Panc1 (cell line): ENCODE results near the gene N4BP2L1.

Experiments
- POLR2AphosphoS5 ChIP-seq: IDR thresholded peaks from 2 replicates; pipeline ENCODE4 v1.6.1; 2012; ENCODE audit warnings: mild to moderate bottlenecking, low read depth, low read length, moderate library complexity
- TCF7L2 ChIP-seq: IDR thresholded peaks from 2 replicates; pipeline ENCODE4 v1.6.1; 2011; ENCODE audit warnings: mild to moderate bottlenecking, low read depth, low read length, inconsistent platforms
- TF ChIP-seq, protein P1 (sequence below): fragments of 450-650 bp; IDR thresholded peaks from 2 replicates; pipeline ENCODE4 v1.5.1; 2017; ENCODE audit warnings: mild to moderate bottlenecking
- TF ChIP-seq, protein P2 (sequence below), 2 experiments: IDR thresholded peaks; 2 replicates each; pipeline ENCODE4 v1.6.1; 2011 to 2012; ENCODE audit warnings: low read depth in 2 of 2, control low read depth in 1 of 2, low read length in 1 of 2, mild to moderate bottlenecking in 1 of 2, moderate library complexity in 1 of 2; ENCODE audit not compliant: insufficient read depth in 1 of 2

DNA sequence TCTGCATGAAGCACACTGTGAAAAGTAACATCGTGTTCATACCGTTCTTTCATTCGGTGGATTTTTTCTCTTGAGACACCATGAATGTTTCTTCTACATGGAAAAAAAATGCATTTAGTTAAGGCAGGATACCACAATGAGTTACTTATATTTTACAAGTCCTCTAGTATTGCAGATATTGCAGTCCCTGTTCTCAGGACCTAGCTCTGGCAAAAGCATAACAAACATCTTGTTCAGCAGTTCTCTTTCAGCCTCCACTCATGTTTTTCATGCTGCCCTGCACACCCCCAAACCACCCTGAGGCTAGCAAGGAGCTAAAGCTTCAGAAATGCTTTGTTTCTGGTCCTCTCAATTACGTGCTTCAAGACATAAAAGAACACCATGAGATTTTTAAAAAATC lies 24.8 kb downstream of the N4BP2L1 start:
- TF ChIP-seq, protein P1, sequence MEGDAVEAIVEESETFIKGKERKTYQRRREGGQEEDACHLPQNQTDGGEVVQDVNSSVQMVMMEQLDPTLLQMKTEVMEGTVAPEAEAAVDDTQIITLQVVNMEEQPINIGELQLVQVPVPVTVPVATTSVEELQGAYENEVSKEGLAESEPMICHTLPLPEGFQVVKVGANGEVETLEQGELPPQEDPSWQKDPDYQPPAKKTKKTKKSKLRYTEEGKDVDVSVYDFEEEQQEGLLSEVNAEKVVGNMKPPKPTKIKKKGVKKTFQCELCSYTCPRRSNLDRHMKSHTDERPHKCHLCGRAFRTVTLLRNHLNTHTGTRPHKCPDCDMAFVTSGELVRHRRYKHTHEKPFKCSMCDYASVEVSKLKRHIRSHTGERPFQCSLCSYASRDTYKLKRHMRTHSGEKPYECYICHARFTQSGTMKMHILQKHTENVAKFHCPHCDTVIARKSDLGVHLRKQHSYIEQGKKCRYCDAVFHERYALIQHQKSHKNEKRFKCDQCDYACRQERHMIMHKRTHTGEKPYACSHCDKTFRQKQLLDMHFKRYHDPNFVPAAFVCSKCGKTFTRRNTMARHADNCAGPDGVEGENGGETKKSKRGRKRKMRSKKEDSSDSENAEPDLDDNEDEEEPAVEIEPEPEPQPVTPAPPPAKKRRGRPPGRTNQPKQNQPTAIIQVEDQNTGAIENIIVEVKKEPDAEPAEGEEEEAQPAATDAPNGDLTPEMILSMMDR = no peak
- TF ChIP-seq POLR2AphosphoS5 (no peak), TCF7L2 (no peak)
- TF ChIP-seq, protein P2, sequence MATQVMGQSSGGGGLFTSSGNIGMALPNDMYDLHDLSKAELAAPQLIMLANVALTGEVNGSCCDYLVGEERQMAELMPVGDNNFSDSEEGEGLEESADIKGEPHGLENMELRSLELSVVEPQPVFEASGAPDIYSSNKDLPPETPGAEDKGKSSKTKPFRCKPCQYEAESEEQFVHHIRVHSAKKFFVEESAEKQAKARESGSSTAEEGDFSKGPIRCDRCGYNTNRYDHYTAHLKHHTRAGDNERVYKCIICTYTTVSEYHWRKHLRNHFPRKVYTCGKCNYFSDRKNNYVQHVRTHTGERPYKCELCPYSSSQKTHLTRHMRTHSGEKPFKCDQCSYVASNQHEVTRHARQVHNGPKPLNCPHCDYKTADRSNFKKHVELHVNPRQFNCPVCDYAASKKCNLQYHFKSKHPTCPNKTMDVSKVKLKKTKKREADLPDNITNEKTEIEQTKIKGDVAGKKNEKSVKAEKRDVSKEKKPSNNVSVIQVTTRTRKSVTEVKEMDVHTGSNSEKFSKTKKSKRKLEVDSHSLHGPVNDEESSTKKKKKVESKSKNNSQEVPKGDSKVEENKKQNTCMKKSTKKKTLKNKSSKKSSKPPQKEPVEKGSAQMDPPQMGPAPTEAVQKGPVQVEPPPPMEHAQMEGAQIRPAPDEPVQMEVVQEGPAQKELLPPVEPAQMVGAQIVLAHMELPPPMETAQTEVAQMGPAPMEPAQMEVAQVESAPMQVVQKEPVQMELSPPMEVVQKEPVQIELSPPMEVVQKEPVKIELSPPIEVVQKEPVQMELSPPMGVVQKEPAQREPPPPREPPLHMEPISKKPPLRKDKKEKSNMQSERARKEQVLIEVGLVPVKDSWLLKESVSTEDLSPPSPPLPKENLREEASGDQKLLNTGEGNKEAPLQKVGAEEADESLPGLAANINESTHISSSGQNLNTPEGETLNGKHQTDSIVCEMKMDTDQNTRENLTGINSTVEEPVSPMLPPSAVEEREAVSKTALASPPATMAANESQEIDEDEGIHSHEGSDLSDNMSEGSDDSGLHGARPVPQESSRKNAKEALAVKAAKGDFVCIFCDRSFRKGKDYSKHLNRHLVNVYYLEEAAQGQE (IDR thresholded peaks at IDR 0.05; ENCODE audit: insufficient read depth in 1 of 2, low read depth in 2 of 2, low read length in 1 of 2) = no peak
